B cell (primary cell): Measurements from ENCODE around the gene RICTOR. TPM values are rescaled to one million over a fixed set of nuclear protein-coding genes. Genes with fewer than 3 reads are reported as not detected.

Experiments
- ATAC-seq: fragments of 200-7000 bp; cut with Tn5 transposase; one replicate; pipeline ENCODE4 v1.10.0; 2021; ENCODE audit warnings: low read depth, mild to moderate bottlenecking, moderate number of reproducible peaks, moderate library complexity
- CTCF ChIA-PET: fragments of 350-600 bp; sonication (Branson Sonifier 250); formaldehyde crosslinking; loops from one replicate; lab custom pipeline; 2021; ENCODE audit warnings: antibody characterized with exemption, inconsistent platforms; lab: Charles Lee
- POLR2A ChIA-PET: fragments of 350-600 bp; sonication (Branson Sonifier 250); formaldehyde crosslinking; loops from one replicate; lab custom pipeline; 2021; ENCODE audit warnings: antibody characterized with exemption; lab: Charles Lee
- DNase-seq: peaks from one replicate; pipeline ENCODE4 v3.0.0; 2013
- H2AFZ ChIP-seq: 2 replicates; pipeline ENCODE4 v1.6.1; 2012; ENCODE audit warnings: mild to moderate bottlenecking, low read depth, low read length; ENCODE audit not compliant: insufficient read depth, poor library complexity, severe bottlenecking
- H3K27ac ChIP-seq, 2 donors: 1 replicate in 1 of 2; 2 replicates in 1 of 2; pipeline ENCODE4 v1.5.1; 2012 to 2013; ENCODE audit warnings: low read length in 2 of 2, mild to moderate bottlenecking in 2 of 2, moderate library complexity in 1 of 2
- H3K27me3 ChIP-seq, 4 experiments: fragments of 200-600 bp in 1 of 4; sonication (generic) in 1 of 4; replicated peaks in 1 of 4; 1 replicate in 2 of 4; 2 replicates in 2 of 4; pipeline versions ENCODE4 v1.6.1 to v1.7.0; 2013 to 2016; ENCODE audit warnings: low read length in 3 of 4, mild to moderate bottlenecking in 2 of 4, mixed read lengths in 1 of 4, moderate library complexity in 1 of 4; ENCODE audit not compliant: insufficient read depth in 4 of 4, control insufficient read depth in 3 of 4; ENCODE audit errors: control extremely low read depth in 1 of 4
- H3K36me3 ChIP-seq, 2 experiments: replicated peaks in 1 of 2; 1 replicate in 1 of 2; 2 replicates in 1 of 2; pipeline versions ENCODE4 v1.6.1 to v1.7.1; 2013; ENCODE audit warnings: low read length in 1 of 2; ENCODE audit not compliant: insufficient read depth in 2 of 2, control insufficient read depth in 1 of 2; ENCODE audit errors: control extremely low read depth in 1 of 2, extremely low read depth in 1 of 2
- H3K4me1 ChIP-seq, 2 donors: fragments of 200-600 bp in 1 of 2; sonication (generic) in 1 of 2; 1 replicate in 1 of 2; 2 replicates in 1 of 2; pipeline versions ENCODE4 v1.5.1 to v1.6.1; 2013 to 2017; ENCODE audit warnings: low read length in 2 of 2; ENCODE audit not compliant: control insufficient read depth in 2 of 2, insufficient read depth in 2 of 2
- H3K4me2 ChIP-seq: replicated peaks from 2 replicates; pipeline ENCODE3; 2012; ENCODE audit warnings: mild to moderate bottlenecking, low read depth, low read length; ENCODE audit not compliant: poor library complexity, severe bottlenecking
- H3K4me3 ChIP-seq, 5 experiments: fragments of 200-600 bp in 1 of 5; sonication (generic) in 1 of 5; 1 replicate in 3 of 5; 2 replicates in 2 of 5; pipeline versions ENCODE4 v1.5.1 to v1.7.0; 2011 to 2016; ENCODE audit warnings: low read length in 4 of 5, mild to moderate bottlenecking in 4 of 5, low read depth in 2 of 5, control low read depth in 1 of 5, moderate library complexity in 1 of 5; ENCODE audit not compliant: insufficient read depth in 1 of 5; ENCODE audit errors: control extremely low read depth in 1 of 5, extremely low read depth in 1 of 5
- H3K79me2 ChIP-seq: fragments of 200-600 bp; sonication (generic); one replicate; pipeline ENCODE4 v1.6.0; 2016; ENCODE audit warnings: low read length; ENCODE audit not compliant: control insufficient read depth, insufficient read depth
- H3K9ac ChIP-seq: fragments of 200-600 bp; sonication (generic); 2 replicates; pipeline ENCODE4 v1.6.1; 2017; ENCODE audit warnings: mild to moderate bottlenecking, low read length, moderate library complexity
- H3K9me3 ChIP-seq, 3 donors: one replicate each; pipeline versions ENCODE4 v1.6.1 to v1.7.1; 2013; ENCODE audit warnings: low read length in 2 of 3; ENCODE audit not compliant: control insufficient read depth in 2 of 3, insufficient read depth in 1 of 3; ENCODE audit errors: control extremely low read depth in 1 of 3
- H4K20me1 ChIP-seq: 2 replicates; pipeline ENCODE4 v1.6.0; 2012; ENCODE audit warnings: mild to moderate bottlenecking, low read length; ENCODE audit not compliant: insufficient read depth, control insufficient read depth, poor library complexity, severe bottlenecking
- H3K27ac Mint-ChIP-seq: one replicate; pipeline ENCODE4 v1.8.0; 2021; ENCODE audit warnings: mixed read lengths
- H3K27me3 Mint-ChIP-seq: one replicate; pipeline ENCODE4 v1.8.0; 2021; ENCODE audit warnings: mixed read lengths
- H3K4me1 Mint-ChIP-seq: one replicate; pipeline ENCODE4 v1.8.0; 2021; ENCODE audit warnings: mixed read lengths
- H3K4me3 Mint-ChIP-seq: one replicate; pipeline ENCODE4 v1.8.0; 2021; ENCODE audit warnings: mixed read lengths
- H3K9me3 Mint-ChIP-seq: one replicate; pipeline ENCODE4 v1.8.0; 2022; ENCODE audit warnings: mixed read lengths; ENCODE audit not compliant: insufficient read depth
- CTCF ChIP-seq: fragments of 200-600 bp; IDR thresholded peaks from one replicate; pipeline ENCODE4 v1.8.0; 2022; ENCODE audit warnings: antibody characterized with exemption, mild to moderate bottlenecking
- EZH2 ChIP-seq: IDR thresholded peaks from 2 replicates; pipeline ENCODE4 v1.6.1; 2012; ENCODE audit warnings: borderline replicate concordance, low read depth, mild to moderate bottlenecking, moderate library complexity, low read length; ENCODE audit not compliant: insufficient read depth, poor library complexity, severe bottlenecking
- WGBS: methylation state at CpG from one replicate; pipeline ENCODE4 v1.1.5; 2013; ENCODE audit warnings: missing lambda C conversion rate; ENCODE audit not compliant: insufficient coverage; 5-methylcytosine and 5-hydroxymethylcytosine counted together
- intact Hi-C: fragments of 100-400 bp; cut with micrococcal nuclease; formaldehyde crosslinking; loops from one replicate; pipeline ENCODE4 v1.10.0; 2022
- polyA plus RNA-seq: library from polyadenylated mRNA; depleted of rRNA; stranded (reverse); fragments of >200 nt; gene quantifications from 2 replicates; pipeline ENCODE4 v1.2.3, GENCODE V29; 2012
- total RNA-seq, 2 donors: library from RNA; stranded (reverse); fragments of 120-200 nt in 1 of 2; gene quantifications; 1 replicate in 1 of 2; 2 replicates in 1 of 2; pipeline versions ENCODE4 v1.2.3 to v1.2.4, GENCODE V29; 2013 to 2022

The RICTOR gene
- total and polyA plus RNA-seq, 2 donors (not counting 1 experiment from before 2014, with no cell fraction given), result 15.4 to 84.3 TPM

- no peak overlapping the region for H3K4me3 Mint-ChIP-seq
- H4K20me1 ChIP-seq, result peaks cover 69% of the 10 kb centered on the region
- peaks cover 8 to 31% of the 10 kb centered on the region in 2 experiments for H3K36me3 ChIP-seq
- ATAC-seq (no peak), DNase-seq (no peak)
- no peaks in the 10 kb centered on the region for H3K27me3 ChIP-seq
- H3K9me3 Mint-ChIP-seq, result no peaks in the 10 kb centered on the region
- POLR2A ChIA-PET, result no interaction called here
- peaks cover 0 to 4% of the 10 kb centered on the region in 2 donors for H3K4me1 ChIP-seq
- no peak overlapping the region for H2AFZ ChIP-seq
- no peak for TF ChIP-seq EZH2
- TF ChIP-seq CTCF, result no peak
- intact Hi-C loops, result no loop called here
- no peak overlapping the region for H3K4me2 ChIP-seq
- peaks cover 57% of the 10 kb centered on the region for H3K79me2 ChIP-seq
- no peak overlapping the region for H3K27ac Mint-ChIP-seq
- H3K27me3 Mint-ChIP-seq, result no peaks in the 10 kb centered on the region
- H3K27ac ChIP-seq, result no peak overlapping the region
- CTCF ChIA-PET, result interaction anchor here (1.0 to 1.5 kb wide), 2 partner anchors 24 to 61 kb away, joined by 3 to 6 read pairs; no protein-coding TSS in a partner anchor
- no peak overlapping the region for H3K9ac ChIP-seq
- H3K9me3 ChIP-seq, result no peaks in the 10 kb centered on the region
- H3K4me3 ChIP-seq, result no peak overlapping the region
- peaks cover 32% of the 10 kb centered on the region for H3K4me1 Mint-ChIP-seq
- no CpG with 5 or more reads among the region's 4 CpGs for WGBS
Measured at GRCh38 chr5:39019254-39019653, 54.9 kb downstream of the RICTOR start.

- TF ChIP-seq EZH2, result no peak
- intact Hi-C loops, result no loop called here
- ChIA-PET CTCF (no interaction called here), POLR2A (no interaction called here)
- no peak overlapping the region for H3K4me3 Mint-ChIP-seq
- H3K79me2 ChIP-seq, result peaks cover 46% of the 10 kb centered on the region
- ATAC-seq (no peak), DNase-seq (no peak)
- no peak overlapping the region for H3K4me3 ChIP-seq
- peaks cover 0 to 4% of the 10 kb centered on the region in 2 donors for H3K4me1 ChIP-seq
- no CpG with 5 or more reads among the region's 2 CpGs for WGBS
- H3K27ac Mint-ChIP-seq, result no peak overlapping the region
- H3K9me3 Mint-ChIP-seq, result no peaks in the 10 kb centered on the region
- H3K27me3 ChIP-seq, result no peaks in the 10 kb centered on the region
- H3K9me3 ChIP-seq, result peaks cover 0 to 11% (median 3%) of the 10 kb centered on the region in 3 donors
- H3K36me3 ChIP-seq, result peaks cover 15 to 40% of the 10 kb centered on the region in 2 experiments
- H3K4me1 Mint-ChIP-seq, result peaks cover 26% of the 10 kb centered on the region
- no peaks in the 10 kb centered on the region for H3K27me3 Mint-ChIP-seq
- H3K4me2 ChIP-seq, result no peak overlapping the region
- no peak overlapping the region for H3K27ac ChIP-seq
- no peak overlapping the region for H2AFZ ChIP-seq
- peaks cover 51% of the 10 kb centered on the region for H4K20me1 ChIP-seq
- H3K9ac ChIP-seq, result no peak overlapping the region
Measured at GRCh38 chr5:39017504-39017903, 56.7 kb downstream of the RICTOR start.
